GM03348 (cell line): ENCODE measurements around the gene NBPF12.
"Not testable (repeated sequence)": the region's sequence is repeated elsewhere in the genome, so short reads cannot be mapped to it uniquely, and the experiment has no call there.

Experiments
- DNase-seq: peaks from one replicate; pipeline ENCODE4 v3.0.0; 2012; ENCODE audit warnings: low spot score

NBPF12 gene

DNA sequence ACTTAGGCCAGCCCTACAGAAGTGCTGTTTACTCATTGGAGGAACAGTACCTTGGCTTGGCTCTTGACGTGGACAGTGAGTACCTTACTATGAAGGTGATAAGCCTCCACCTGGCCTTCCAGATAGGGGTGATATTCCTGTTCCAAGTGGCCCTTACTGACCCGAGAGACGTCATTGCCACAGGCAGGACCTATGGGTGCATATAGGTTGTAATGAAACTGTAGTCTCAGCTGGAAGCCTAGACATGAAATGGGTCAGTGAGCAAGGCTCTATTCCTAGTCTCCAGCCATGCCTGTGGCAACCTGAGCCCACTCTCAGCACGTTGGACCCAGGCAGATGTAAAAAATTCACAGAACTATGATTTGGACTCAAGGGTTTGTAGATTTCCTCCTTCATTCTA is 48.3 kb downstream of the NBPF12 start:
- DNase-seq = not testable (repeated sequence)

DNA sequence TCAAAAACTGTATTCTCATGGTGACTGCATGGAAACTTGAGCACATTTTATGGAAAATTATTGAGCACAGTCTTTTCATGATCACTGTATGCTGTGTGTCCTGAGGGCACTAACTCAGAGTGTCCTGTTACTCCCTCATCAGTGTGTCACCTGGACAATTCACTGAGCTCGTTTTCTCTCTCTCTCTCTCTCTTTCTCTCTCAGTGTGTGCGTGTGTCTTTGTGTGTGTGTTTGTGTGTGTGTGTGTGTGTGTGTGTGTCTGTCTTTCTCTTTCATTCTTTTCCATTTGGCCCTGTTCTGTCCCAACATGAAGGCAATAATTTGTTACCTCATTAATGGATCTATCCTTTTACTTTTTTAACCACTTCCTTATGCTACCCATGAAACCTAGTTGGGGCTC is 49.4 kb downstream of the NBPF12 start:
- not testable (repeated sequence) for DNase-seq

DNA sequence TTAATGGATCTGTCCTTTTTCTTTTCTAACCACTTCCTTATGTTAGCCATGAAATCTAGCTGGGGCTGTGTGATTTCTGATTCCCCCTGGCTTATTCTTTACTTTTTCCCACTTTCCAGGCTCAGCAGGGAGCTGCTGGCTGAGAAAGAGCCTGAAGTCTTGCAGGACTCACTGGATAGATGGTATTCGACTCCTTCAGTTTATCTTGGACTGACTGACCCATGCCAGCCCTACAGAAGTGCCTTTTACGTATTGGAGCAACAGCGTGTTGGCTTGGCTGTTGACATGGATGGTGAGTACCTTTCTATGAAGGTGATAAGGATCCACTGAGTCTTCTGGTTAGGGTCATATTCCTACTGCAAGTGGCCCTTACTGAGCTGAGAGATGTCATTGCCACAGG is 51.3 kb downstream of the NBPF12 start:
- DNase-seq = not testable (repeated sequence)

DNA sequence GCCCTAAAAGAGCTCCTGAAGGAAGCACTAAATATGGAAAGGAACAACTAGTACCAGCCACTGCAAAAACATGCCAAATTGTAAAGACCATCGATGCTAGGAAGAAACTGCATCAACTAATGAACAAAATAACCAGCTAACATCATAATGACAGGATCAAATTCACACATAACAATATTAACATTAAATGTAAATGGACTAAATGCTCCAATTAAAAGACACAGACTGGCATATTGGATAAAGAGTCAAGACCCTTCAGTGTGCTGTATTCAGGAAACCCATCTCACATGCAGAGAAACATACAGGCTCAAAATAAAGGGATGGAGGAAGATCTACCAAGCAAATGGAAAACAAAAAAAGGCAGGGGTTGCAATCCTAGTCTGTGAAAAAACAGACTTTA is 70.4 kb downstream of the NBPF12 start:
- not testable (repeated sequence) for DNase-seq

DNA sequence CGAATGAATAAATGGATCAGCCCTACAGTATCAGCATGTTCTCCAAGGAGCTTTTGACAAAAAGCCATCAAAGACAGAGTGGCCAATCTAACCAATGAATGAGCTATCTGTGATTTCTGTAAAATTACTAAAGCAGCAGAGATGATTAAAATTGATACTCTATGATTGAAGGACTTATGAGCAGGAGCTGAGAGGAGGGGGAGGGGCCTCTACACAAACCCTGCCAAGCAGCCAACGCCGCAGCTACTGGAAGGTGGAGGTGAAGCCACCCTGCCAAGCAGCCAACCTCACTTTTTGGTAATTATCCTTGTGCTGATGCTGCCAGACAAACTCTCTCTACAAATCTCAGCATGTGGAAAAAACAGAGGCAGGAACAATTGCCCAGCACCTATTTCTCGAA is 88.9 kb downstream of the NBPF12 start:
- not testable (repeated sequence) for DNase-seq

DNA sequence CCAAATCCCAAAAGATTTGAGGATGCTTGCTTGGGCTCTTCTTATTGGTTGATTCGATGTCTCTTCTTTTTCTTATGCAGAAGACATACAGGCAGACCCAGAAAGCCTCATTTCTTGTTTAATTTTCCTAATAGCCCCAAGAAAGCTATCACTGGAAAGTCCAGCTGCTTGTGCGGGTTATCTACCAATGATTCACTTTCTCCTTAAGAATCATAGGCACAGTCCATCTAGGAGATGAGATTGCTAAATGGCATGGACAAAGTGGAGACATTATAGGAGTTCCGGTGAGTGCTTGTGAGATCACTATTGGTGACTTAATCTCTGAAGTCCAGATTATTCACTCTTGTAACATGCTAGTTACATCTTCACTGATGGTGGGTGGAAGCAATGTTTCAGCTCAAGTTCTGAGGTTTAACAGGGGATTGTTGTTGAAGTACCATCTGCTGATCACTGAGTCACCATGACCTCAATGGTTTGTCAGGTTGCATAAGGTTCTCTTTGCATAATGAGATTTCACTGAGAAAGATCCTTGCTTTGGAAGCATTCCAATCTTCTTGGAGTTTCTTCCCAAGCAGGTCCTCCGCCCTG is 92.0 kb downstream of the NBPF12 start:
- DNase-seq = not testable (repeated sequence)

DNA sequence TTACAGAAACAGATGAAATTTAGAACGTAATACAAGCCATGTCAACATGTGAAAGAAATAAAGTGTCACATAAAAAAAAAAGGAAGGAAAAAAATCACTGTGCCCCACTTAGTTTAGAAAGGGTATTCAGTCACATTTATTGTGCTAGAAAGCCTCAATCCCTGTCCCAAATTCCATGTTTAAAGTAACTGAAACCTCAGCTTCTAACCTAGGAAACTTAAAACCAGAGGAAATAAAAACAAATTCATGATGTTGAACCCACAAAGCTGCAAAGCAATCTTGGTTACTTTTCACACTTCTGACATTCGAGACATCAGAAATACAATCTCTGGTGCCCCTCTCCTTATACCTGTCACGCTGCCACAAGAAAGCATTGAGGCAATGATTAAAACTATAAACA is 101.8 kb downstream of the NBPF12 start:
- no peak for DNase-seq

DNA sequence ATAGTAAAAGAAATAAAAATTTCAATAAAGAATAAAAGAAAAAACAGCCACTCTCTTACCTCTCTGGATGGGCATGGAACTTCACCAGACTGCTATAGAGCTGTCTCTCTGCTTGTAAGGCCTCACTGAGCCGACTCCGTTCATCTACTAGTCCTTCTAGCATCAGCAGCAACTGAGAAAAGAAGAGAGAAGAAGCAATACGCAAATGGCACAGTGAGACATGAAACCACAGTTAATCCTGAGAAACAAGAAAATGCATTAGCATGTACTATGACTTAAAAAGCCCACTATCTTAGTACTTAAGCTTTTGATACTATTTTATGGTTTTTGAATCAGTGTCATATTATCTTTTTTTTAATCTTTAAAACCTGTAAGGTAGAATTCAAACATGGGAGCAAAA is 104.8 kb downstream of the NBPF12 start:
- DNase-seq = not testable (repeated sequence)

DNA sequence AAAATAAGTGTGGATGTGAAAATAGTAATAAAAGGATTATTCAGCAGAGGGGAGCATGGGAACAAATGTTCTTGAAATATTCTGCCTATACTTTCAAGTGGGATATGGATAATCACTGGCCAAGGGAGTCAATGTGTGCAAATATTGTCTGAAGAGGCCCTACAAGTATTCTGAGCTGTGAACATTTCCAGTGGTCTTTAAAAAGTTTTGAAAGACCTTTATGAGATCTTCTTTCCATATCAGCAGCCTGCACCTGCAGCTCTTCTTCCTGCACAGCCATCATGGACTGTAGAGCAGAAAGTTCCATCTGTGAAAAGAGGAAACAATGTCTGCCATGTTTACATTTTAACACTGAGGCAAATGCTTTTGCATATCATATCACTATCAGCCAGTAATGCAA is 106.4 kb downstream of the NBPF12 start:
- not testable (repeated sequence) for DNase-seq
